Ishikawa (cell line): ENCODE results near the gene SMYD3.

ENCODE experiments used
- CREB1 ChIP-seq: IDR thresholded peaks from 2 replicates; pipeline ENCODE4 v1.6.1; 2012; ENCODE audit warnings: low read depth
- EGR1 ChIP-seq: IDR thresholded peaks from 2 replicates; pipeline ENCODE4 v1.6.1; 2012
- FOXM1 ChIP-seq: IDR thresholded peaks from 2 replicates; pipeline ENCODE4 v1.6.1; 2012; ENCODE audit warnings: low read depth, borderline replicate concordance
- NFIC ChIP-seq: IDR thresholded peaks from 2 replicates; pipeline ENCODE4 v1.6.1; 2012
- TAF1 ChIP-seq: IDR thresholded peaks from 2 replicates; pipeline ENCODE4 v1.6.1; 2012; ENCODE audit warnings: low read depth, mild to moderate bottlenecking

GRCh38 chr1:246008363-246008831 lies 498.7 kb downstream of the SMYD3 start:
- TF ChIP-seq EGR1 (no peak), CREB1 (no peak), FOXM1 (no peak), NFIC (no peak), TAF1 (no peak)
